A673 (cell line): ENCODE data around the gene MICAL2.

Experiments
- EZH2 ChIP-seq: fragments of 200-600 bp; sonication (generic); IDR thresholded peaks from 2 replicates; pipeline ENCODE4 v1.6.1; 2017; ENCODE audit warnings: borderline replicate concordance, low read depth, mild to moderate bottlenecking, mixed read lengths, antibody characterized with exemption, low read length; ENCODE audit not compliant: poor library complexity, severe bottlenecking
- TF ChIP-seq, protein P1 (sequence below): fragments of 300-800, 200-600 bp; sonication (generic); conservative IDR thresholded peaks from 2 replicates; pipeline ENCODE4 v1.5.1; 2017; ENCODE audit warnings: low read depth, mild to moderate bottlenecking, antibody characterized with exemption, low read length, moderate library complexity, mixed read lengths

DNA sequence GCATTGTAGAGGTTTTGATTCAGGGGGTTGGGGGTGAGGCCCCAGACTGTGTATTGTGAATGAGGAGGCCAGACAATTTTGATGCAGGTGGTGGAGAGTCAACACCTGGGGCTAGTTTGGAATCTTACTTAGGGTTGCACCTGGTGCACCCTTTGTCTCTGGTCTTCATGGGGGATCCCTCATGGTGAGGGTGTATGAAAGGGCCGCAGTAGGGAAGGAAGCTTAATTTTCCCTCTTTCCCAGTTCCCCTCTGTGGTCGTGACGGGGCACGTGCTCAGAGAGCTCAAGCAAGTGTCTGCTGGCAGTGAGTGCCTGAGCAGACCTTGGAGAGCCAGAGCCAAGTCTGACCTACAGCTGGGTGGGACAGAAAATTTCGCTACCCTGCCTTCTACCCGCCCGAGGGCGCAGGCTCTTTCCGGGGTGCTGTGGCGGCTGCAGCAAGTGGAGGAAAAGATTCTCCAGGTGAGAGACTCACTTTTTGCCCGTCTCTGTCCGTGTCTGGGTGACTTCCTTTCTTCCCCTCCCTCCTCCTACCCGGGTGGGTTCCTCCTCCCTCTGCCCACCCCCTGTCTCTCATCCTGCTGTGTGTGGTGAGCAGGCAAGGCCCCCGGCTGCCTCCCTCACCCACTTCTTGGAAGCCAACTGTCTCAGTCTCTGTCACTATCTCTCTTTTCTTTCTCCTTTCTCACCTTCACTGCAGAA lies 131.7 kb downstream of the MICAL2 start:
- TF ChIP-seq, protein P1, sequence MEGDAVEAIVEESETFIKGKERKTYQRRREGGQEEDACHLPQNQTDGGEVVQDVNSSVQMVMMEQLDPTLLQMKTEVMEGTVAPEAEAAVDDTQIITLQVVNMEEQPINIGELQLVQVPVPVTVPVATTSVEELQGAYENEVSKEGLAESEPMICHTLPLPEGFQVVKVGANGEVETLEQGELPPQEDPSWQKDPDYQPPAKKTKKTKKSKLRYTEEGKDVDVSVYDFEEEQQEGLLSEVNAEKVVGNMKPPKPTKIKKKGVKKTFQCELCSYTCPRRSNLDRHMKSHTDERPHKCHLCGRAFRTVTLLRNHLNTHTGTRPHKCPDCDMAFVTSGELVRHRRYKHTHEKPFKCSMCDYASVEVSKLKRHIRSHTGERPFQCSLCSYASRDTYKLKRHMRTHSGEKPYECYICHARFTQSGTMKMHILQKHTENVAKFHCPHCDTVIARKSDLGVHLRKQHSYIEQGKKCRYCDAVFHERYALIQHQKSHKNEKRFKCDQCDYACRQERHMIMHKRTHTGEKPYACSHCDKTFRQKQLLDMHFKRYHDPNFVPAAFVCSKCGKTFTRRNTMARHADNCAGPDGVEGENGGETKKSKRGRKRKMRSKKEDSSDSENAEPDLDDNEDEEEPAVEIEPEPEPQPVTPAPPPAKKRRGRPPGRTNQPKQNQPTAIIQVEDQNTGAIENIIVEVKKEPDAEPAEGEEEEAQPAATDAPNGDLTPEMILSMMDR, result no peak
- TF ChIP-seq EZH2, result no peak
